NK-92 treated with Interleukin-12 subunit alpha and Interleukin-12 subunit beta, amount 100 ng/mL, for 24 hours (cell line): ENCODE data around the gene FOXJ1.
"Not testable (repeated sequence)": the region's sequence is repeated elsewhere in the genome, so short reads cannot be mapped to it uniquely, and the experiment has no call there.

Source experiments
- DNase-seq: peaks from one replicate; lab custom pipeline; 2025; lab: John Stamatoyannopoulos, UW

FOXJ1 gene

GRCh38 chr17:76141212-76142038, at the start of gene FOXJ1:
Gene FOXJ1, minus strand, starts transcription at chr17:76141245. Its CDS starts 850 bp downstream, at chr17:76140395.
- DNase-seq: no peak

- DNase-seq: no peak
Observed at GRCh38 chr17:76189741-76190140, 48.7 kb upstream of the FOXJ1 start.

GRCh38 chr17:76189247-76189646, 48.2 kb upstream of the FOXJ1 start:
- no peak for DNase-seq

- no peak for DNase-seq
Observed at GRCh38 chr17:76188213-76189016, 47.4 kb upstream of the FOXJ1 start.

GRCh38 chr17:76186774-76187173, 45.7 kb upstream of the FOXJ1 start:
- not testable (repeated sequence) for DNase-seq

GRCh38 chr17:76184290-76184689, 43.2 kb upstream of the FOXJ1 start:
- no peak for DNase-seq

GRCh38 chr17:76182016-76182764, 41.1 kb upstream of the FOXJ1 start:
- DNase-seq: peak; percentile 76

- DNase-seq: no peak
Observed at GRCh38 chr17:76179496-76180467, 38.7 kb upstream of the FOXJ1 start.

- no peak for DNase-seq
Observed at GRCh38 chr17:76178124-76178523, 37.1 kb upstream of the FOXJ1 start.

- no peak for DNase-seq
Observed at GRCh38 chr17:76176701-76177574, 35.9 kb upstream of the FOXJ1 start.

- DNase-seq: no peak
Observed at GRCh38 chr17:76174037-76174436, 33.0 kb upstream of the FOXJ1 start.

GRCh38 chr17:76173474-76173873, 32.4 kb upstream of the FOXJ1 start:
- DNase-seq: no peak

GRCh38 chr17:76171706-76172105, 30.7 kb upstream of the FOXJ1 start:
- no peak for DNase-seq

- DNase-seq: no peak
Observed at GRCh38 chr17:76170114-76170513, 29.1 kb upstream of the FOXJ1 start.

- DNase-seq: no peak
Observed at GRCh38 chr17:76166906-76167305, 25.9 kb upstream of the FOXJ1 start.

GRCh38 chr17:76166168-76166567, 25.1 kb upstream of the FOXJ1 start:
- DNase-seq: no peak

GRCh38 chr17:76164331-76164730, 23.3 kb upstream of the FOXJ1 start:
- no peak for DNase-seq

GRCh38 chr17:76163919-76164318, 22.9 kb upstream of the FOXJ1 start:
- DNase-seq: no peak

GRCh38 chr17:76161619-76162266, 20.7 kb upstream of the FOXJ1 start:
- no peak for DNase-seq
